BLaER1 (cell line): Measurements from ENCODE around the gene MCF2L2.

Source experiments
- H3K27ac ChIP-seq: shearing (Covaris generic); formaldehyde crosslinking; 2 replicates; pipeline ENCODE4 v1.8.1; 2022
- H3K27me3 ChIP-seq: shearing (Covaris generic); formaldehyde crosslinking; 2 replicates; pipeline ENCODE4 v1.8.1; 2022
- H3K36me3 ChIP-seq: shearing (Covaris generic); formaldehyde crosslinking; 2 replicates; pipeline ENCODE4 v1.8.1; 2022
- H3K4me1 ChIP-seq: shearing (Covaris generic); formaldehyde crosslinking; 2 replicates; pipeline ENCODE4 v1.8.1; 2022
- H3K4me2 ChIP-seq: shearing (Covaris generic); formaldehyde crosslinking; 2 replicates; pipeline ENCODE4 v1.8.1; 2022
- H3K4me3 ChIP-seq: shearing (Covaris generic); formaldehyde crosslinking; 2 replicates; pipeline ENCODE4 v1.8.1; 2022
- H3K9ac ChIP-seq: shearing (Covaris generic); formaldehyde crosslinking; 2 replicates; pipeline ENCODE4 v1.8.1; 2022
- H3K9me3 ChIP-seq: shearing (Covaris generic); formaldehyde crosslinking; 2 replicates; pipeline ENCODE4 v1.8.1; 2022
- H4K20me1 ChIP-seq: shearing (Covaris generic); formaldehyde crosslinking; 2 replicates; pipeline ENCODE4 v1.8.1; 2022
- Cebpa-rat ChIP-seq: shearing (Covaris generic); IDR thresholded peaks from 2 replicates; pipeline ENCODE4 v1.8.1; 2022

The MCF2L2 gene

GRCh38 chr3:183274609-183275008, 153.8 kb downstream of the MCF2L2 start:
- no peak overlapping the region for H3K27ac ChIP-seq
- no peak overlapping the region for H3K4me3 ChIP-seq
- no peak for TF ChIP-seq Cebpa-rat
- H3K9ac ChIP-seq = no peak overlapping the region
- H3K4me2 ChIP-seq = no peak overlapping the region
- no peaks in the 10 kb centered on the region for H3K36me3 ChIP-seq
- H3K4me1 ChIP-seq = peaks cover 15% of the 10 kb centered on the region
- H3K27me3 ChIP-seq = no peaks in the 10 kb centered on the region
- H4K20me1 ChIP-seq = no peaks in the 10 kb centered on the region
- no peaks in the 10 kb centered on the region for H3K9me3 ChIP-seq

DNA sequence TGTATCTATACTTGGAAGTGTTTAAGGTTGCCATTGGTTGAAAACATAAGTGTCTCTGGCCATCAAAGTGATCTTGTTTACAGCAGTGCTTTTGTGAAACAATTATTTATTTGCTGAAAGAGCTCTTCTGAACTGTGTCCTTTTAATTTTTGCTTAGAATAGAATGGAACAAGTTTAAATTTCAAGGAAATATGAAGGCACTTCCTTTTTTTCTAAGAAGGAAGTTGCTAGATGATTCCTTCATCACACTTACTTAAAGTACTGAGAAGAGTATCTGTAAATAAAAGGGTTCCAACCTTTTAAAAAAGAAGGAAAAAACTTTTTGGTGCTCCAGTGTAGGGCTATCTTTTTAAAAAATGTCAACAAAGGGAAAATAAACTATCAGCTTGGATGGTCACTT, 155.6 kb downstream of the MCF2L2 start:
- no peak overlapping the region for H3K4me2 ChIP-seq
- TF ChIP-seq Cebpa-rat = no peak
- H3K36me3 ChIP-seq = no peaks in the 10 kb centered on the region
- no peak overlapping the region for H3K27ac ChIP-seq
- H3K27me3 ChIP-seq = no peaks in the 10 kb centered on the region
- no peak overlapping the region for H3K4me3 ChIP-seq
- peaks cover 11% of the 10 kb centered on the region for H3K4me1 ChIP-seq
- no peak overlapping the region for H3K9ac ChIP-seq
- H4K20me1 ChIP-seq = no peaks in the 10 kb centered on the region
- no peaks in the 10 kb centered on the region for H3K9me3 ChIP-seq

- TF ChIP-seq Cebpa-rat = no peak
- no peaks in the 10 kb centered on the region for H3K9me3 ChIP-seq
- H4K20me1 ChIP-seq = no peaks in the 10 kb centered on the region
- no peaks in the 10 kb centered on the region for H3K36me3 ChIP-seq
- no peak overlapping the region for H3K4me3 ChIP-seq
- no peak overlapping the region for H3K27ac ChIP-seq
- H3K27me3 ChIP-seq = no peaks in the 10 kb centered on the region
- peaks cover 11% of the 10 kb centered on the region for H3K4me1 ChIP-seq
- H3K4me2 ChIP-seq = no peak overlapping the region
- H3K9ac ChIP-seq = no peak overlapping the region
Observed at GRCh38 chr3:183272142-183272541, 156.3 kb downstream of the MCF2L2 start.

GRCh38 chr3:183270344-183270743, 158.1 kb downstream of the MCF2L2 start:
- TF ChIP-seq Cebpa-rat = no peak

GRCh38 chr3:183269345-183269744, 159.1 kb downstream of the MCF2L2 start:
- Histone ChIP-seq H3K27ac (no peak overlapping the region), H3K4me2 (no peak overlapping the region), H3K4me3 (no peak overlapping the region), H3K36me3 (no peaks in the 10 kb centered on the region), H3K9me3 (no peaks in the 10 kb centered on the region), H3K9ac (no peak overlapping the region), H3K4me1 (no peaks in the 10 kb centered on the region), H3K27me3 (no peaks in the 10 kb centered on the region), H4K20me1 (no peaks in the 10 kb centered on the region)
- no peak for TF ChIP-seq Cebpa-rat

More at GRCh38 chr3:183270344-183270743, 158.1 kb downstream of the MCF2L2 start:
- Histone ChIP-seq H4K20me1 (no peaks in the 10 kb centered on the region), H3K36me3 (no peaks in the 10 kb centered on the region), H3K4me3 (no peak overlapping the region), H3K27me3 (no peaks in the 10 kb centered on the region), H3K4me2 (no peak overlapping the region), H3K9me3 (no peaks in the 10 kb centered on the region), H3K4me1 (peaks cover 5% of the 10 kb centered on the region), H3K27ac (no peak overlapping the region), H3K9ac (no peak overlapping the region)

- Histone ChIP-seq H3K27me3 (no peaks in the 10 kb centered on the region), H3K27ac (no peak overlapping the region), H4K20me1 (no peaks in the 10 kb centered on the region), H3K4me1 (no peaks in the 10 kb centered on the region), H3K36me3 (no peaks in the 10 kb centered on the region), H3K4me3 (no peak overlapping the region), H3K9me3 (no peaks in the 10 kb centered on the region), H3K4me2 (no peak overlapping the region), H3K9ac (no peak overlapping the region)
- no peak for TF ChIP-seq Cebpa-rat
Observed at GRCh38 chr3:183268366-183268765, 160.1 kb downstream of the MCF2L2 start.

DNA sequence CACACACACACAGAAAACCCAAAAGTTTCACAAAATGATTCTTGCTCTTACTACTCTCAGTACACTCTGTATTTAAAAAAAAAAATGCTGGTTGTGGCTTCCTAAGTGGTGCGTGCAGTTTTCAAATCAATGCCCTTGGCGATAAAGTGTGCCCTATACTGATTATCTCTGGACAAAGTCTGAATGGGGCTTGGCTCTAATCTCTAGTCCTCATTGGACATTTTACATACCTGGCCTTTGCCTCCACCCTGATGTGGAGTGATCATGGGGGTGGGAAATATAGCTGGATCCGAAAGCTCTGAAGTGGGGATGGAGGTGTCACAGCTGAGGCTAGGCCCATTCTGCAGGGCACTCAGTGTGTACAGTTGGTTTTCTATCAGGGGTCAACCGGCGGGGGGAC, 161.3 kb downstream of the MCF2L2 start:
- Histone ChIP-seq H3K27ac (no peak overlapping the region), H3K4me2 (no peak overlapping the region), H3K4me1 (no peaks in the 10 kb centered on the region)

GRCh38 chr3:183266454-183266853, 162.0 kb downstream of the MCF2L2 start:
- no peak for TF ChIP-seq Cebpa-rat
- H3K27me3 ChIP-seq = no peaks in the 10 kb centered on the region
- no peaks in the 10 kb centered on the region for H3K4me1 ChIP-seq
- no peak overlapping the region for H3K9ac ChIP-seq
- H4K20me1 ChIP-seq = no peaks in the 10 kb centered on the region
- no peak overlapping the region for H3K27ac ChIP-seq
- H3K9me3 ChIP-seq = no peaks in the 10 kb centered on the region
- H3K36me3 ChIP-seq = no peaks in the 10 kb centered on the region
- no peak overlapping the region for H3K4me2 ChIP-seq
- no peak overlapping the region for H3K4me3 ChIP-seq

More for the DNA sequence above, 161.3 kb downstream of the MCF2L2 start:
- no peak for TF ChIP-seq Cebpa-rat
- Histone ChIP-seq H4K20me1 (no peaks in the 10 kb centered on the region), H3K36me3 (no peaks in the 10 kb centered on the region), H3K9ac (no peak overlapping the region), H3K27me3 (no peaks in the 10 kb centered on the region), H3K9me3 (no peaks in the 10 kb centered on the region), H3K4me3 (no peak overlapping the region)

DNA sequence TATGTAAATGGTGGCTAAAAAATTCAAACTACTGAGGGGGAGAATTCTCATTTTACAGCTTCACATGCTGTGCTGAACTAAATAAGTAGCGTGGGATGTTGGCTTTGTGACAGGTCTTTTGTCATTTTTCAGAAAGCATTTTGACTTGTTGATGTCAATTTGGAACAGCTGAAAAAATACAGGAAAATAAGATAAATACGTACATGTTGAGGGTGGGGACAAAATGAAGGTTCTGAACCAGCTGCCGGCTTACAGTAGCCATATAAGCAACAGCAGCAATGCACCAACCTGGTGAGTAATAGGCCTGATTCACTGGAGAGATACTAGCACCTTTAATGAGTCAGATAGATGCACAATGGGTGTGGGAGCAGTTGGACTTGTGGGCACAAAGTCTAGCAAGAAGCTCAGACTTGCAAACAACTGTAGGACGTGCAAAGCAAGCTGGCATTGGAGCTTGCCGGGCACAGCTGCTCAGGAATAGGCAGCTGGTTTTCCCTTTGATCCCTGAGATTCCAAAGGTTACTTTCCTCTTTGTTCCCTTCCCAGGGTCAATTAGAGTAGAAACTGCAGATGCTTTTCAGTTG, 162.5 kb downstream of the MCF2L2 start:
- no peak overlapping the region for H3K9ac ChIP-seq
- H3K4me1 ChIP-seq = peaks cover 3% of the 10 kb centered on the region
- no peaks in the 10 kb centered on the region for H3K9me3 ChIP-seq
- H3K4me3 ChIP-seq = no peak overlapping the region
- H3K27me3 ChIP-seq = no peaks in the 10 kb centered on the region
- H3K36me3 ChIP-seq = no peaks in the 10 kb centered on the region
- H3K27ac ChIP-seq = no peak overlapping the region
- TF ChIP-seq Cebpa-rat = no peak
- H3K4me2 ChIP-seq = no peak overlapping the region
- no peaks in the 10 kb centered on the region for H4K20me1 ChIP-seq

DNA sequence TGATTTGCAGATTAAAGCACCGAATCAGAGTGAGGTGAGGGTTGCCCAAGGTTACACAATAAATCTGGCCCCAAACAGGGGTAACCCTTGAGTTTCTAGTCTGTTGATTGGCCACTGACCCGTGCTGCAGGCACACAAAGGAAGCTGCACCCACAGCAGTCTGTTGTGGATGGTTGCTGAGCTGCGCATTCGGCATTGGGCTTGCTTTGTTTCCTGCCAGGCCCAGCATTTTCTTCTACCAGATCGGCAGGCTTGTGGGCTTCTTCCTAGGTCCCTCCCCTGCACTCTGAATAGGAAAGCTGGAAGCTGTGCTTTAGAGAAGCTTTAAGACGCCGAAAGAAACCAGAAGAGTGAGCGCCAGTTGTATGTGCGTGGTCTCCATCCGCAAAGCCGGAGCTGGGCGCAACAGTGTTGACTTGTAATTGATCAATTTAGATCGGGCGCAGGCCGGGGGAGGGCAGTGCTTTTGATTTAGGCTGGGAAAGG, 163.2 kb downstream of the MCF2L2 start:
- Histone ChIP-seq H3K4me2 (no peak overlapping the region), H3K27me3 (no peaks in the 10 kb centered on the region), H4K20me1 (no peaks in the 10 kb centered on the region), H3K27ac (no peak overlapping the region), H3K4me1 (peaks cover 10% of the 10 kb centered on the region), H3K9ac (no peak overlapping the region), H3K9me3 (no peaks in the 10 kb centered on the region), H3K36me3 (no peaks in the 10 kb centered on the region), H3K4me3 (no peak overlapping the region)
- no peak for TF ChIP-seq Cebpa-rat

DNA sequence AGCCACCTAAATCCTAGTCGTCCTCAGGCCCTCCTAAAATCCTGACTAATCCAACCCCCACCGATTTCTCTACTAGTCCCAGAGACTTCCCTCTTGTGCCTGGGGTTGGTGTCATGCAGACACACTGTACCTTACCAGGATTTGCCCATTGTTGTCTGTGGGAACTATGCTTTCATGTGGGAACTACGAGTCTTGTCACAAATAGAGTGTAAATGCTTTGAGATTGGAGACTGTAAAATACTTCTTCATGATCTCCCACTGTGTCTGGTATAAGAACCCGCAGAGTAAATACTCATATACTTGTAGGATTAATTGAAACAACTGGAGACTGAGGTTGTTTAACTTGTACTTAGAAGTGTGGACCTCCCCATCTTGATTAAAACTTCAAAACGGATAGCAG, 164.2 kb downstream of the MCF2L2 start:
- Histone ChIP-seq H3K27me3 (no peaks in the 10 kb centered on the region), H3K27ac (no peak overlapping the region), H3K4me3 (no peak overlapping the region), H4K20me1 (no peaks in the 10 kb centered on the region), H3K4me2 (no peak overlapping the region), H3K9ac (no peak overlapping the region), H3K9me3 (no peaks in the 10 kb centered on the region), H3K4me1 (peaks cover 19% of the 10 kb centered on the region), H3K36me3 (no peaks in the 10 kb centered on the region)
- TF ChIP-seq Cebpa-rat = no peak
